K562 (cell line): ENCODE data around the gene NPB. TPM values are rescaled to one million over a fixed set of nuclear protein-coding genes. Genes with fewer than 3 reads are reported as not detected.

Experiments
- FIP1L1 ChIP-seq: fragments of 200-400 bp; formaldehyde crosslinking; IDR thresholded peaks from 2 replicates; pipeline ENCODE4 v1.6.1; 2018; ENCODE audit warnings: mild to moderate bottlenecking, low read depth, low read length; ENCODE audit not compliant: poor library complexity, severe bottlenecking
- GATA2 ChIP-seq: sonication (generic); formaldehyde crosslinking; IDR thresholded peaks from 2 replicates; pipeline ENCODE4 v1.4.0; 2020; ENCODE audit warnings: mild to moderate bottlenecking, missing genetic modification reagents
- HNRNPLL ChIP-seq: fragments of 200-400 bp; formaldehyde crosslinking; IDR thresholded peaks from 2 replicates; pipeline ENCODE4 v1.6.1; 2017; ENCODE audit warnings: low read length, low read depth, mild to moderate bottlenecking; ENCODE audit not compliant: poor library complexity, severe bottlenecking
- MYC ChIP-seq, 2 experiments: fragments of 250-450 bp in 1 of 2; sonication (Bioruptor Pico) in 1 of 2; IDR thresholded peaks; 2 replicates each; pipeline versions ENCODE4 v1.5.1 to v1.6.1; 2012 to 2021; ENCODE audit warnings: low read depth in 2 of 2, borderline replicate concordance in 1 of 2, improper control_type of control experiment in 1 of 2, low read length in 1 of 2, mild to moderate bottlenecking in 1 of 2, moderate library complexity in 1 of 2
- SMARCA4 ChIP-seq: fragments of 450-650 bp; IDR thresholded peaks from 2 replicates; pipeline ENCODE4 v1.6.1; 2016
- TAF7 ChIP-seq: fragments of 450-650 bp; IDR thresholded peaks from 2 replicates; pipeline ENCODE4 v1.6.1; 2016; ENCODE audit warnings: missing genetic modification characterization, missing compliant biosample characterization
- TCF7 ChIP-seq: sonication (generic); IDR thresholded peaks from 2 replicates; pipeline ENCODE4 v1.6.1; 2016; ENCODE audit warnings: antibody characterized with exemption, borderline replicate concordance
- USF1 ChIP-seq: sonication (generic); formaldehyde crosslinking; IDR thresholded peaks from 2 replicates; pipeline ENCODE4 v1.9.0; 2022; ENCODE audit warnings: mild to moderate bottlenecking, missing genetic modification reagents
- ZBTB33 ChIP-seq: sonication (generic); formaldehyde crosslinking; IDR thresholded peaks from 2 replicates; pipeline ENCODE4 v1.8.1; 2023; ENCODE audit warnings: mild to moderate bottlenecking, missing genetic modification reagents
- ZBTB9 ChIP-seq: fragments of 450-650 bp; formaldehyde crosslinking; IDR thresholded peaks from 2 replicates; pipeline ENCODE4 v1.4.0; 2020; ENCODE audit warnings: mild to moderate bottlenecking, moderate library complexity
- ZKSCAN8 ChIP-seq: fragments of 200-800 bp; sonication (Bioruptor generic); IDR thresholded peaks from 2 replicates; pipeline ENCODE4 v1.6.1; 2016; ENCODE audit warnings: missing genetic modification characterization, missing compliant biosample characterization
- ZNF780A ChIP-seq: fragments of 250-450 bp; sonication (Bioruptor Pico); IDR thresholded peaks from 2 replicates; pipeline ENCODE4 v1.5.0; 2021; ENCODE audit warnings: mild to moderate bottlenecking
- ZNF785 ChIP-seq: fragments of 250-450 bp; sonication (Bioruptor Pico); IDR thresholded peaks from 2 replicates; pipeline ENCODE4 v1.4.0; 2020; ENCODE audit warnings: mild to moderate bottlenecking
- polyA plus RNA-seq, 8 experiments: library from polyadenylated mRNA; depleted of rRNA in 4 of 8; stranded (reverse) in 5 of 8; unstranded in 3 of 8; fragments of >200 nt; fragmentation: Nextera tagmentation in 2 of 8; fragmentation: Illumina TruSeq in 1 of 8; extraction: Ambion mirVana in 2 of 8; extraction: Trizol in 1 of 8; gene quantifications; 2 replicates each; pipeline versions ENCODE4 v1.2.1 to v1.2.3, GENCODE V29; 2011 to 2014; ENCODE audit warnings: inconsistent platforms in 1 of 8, missing spikeins in 1 of 8
- total RNA-seq, 7 experiments: library from RNA; depleted of rRNA in 6 of 7; stranded (reverse); fragments of >200 nt in 6 of 7; fragmentation: Illumina TruSeq in 2 of 7; extraction: Trizol in 2 of 7; gene quantifications; 2 replicates each; pipeline versions ENCODE4 v1.2.1 to v1.2.3, GENCODE V29; 2011 to 2021; ENCODE audit warnings: low replicate concordance in 1 of 7

The NPB gene
- total and polyA plus RNA-seq, 9 of the 15 experiments (the other 6 are each of a cell fraction or from before 2014, with no cell fraction given) = 0.03 to 0.61 (median 0.14) TPM; not detected in 2

GRCh38 chr17:81940538-81941483 lies 38.8 kb downstream of the NPB start (continued):
- peak; percentile 34 for TF ChIP-seq ZBTB33 (CRISPR knock-in tag)
- no peak for TF ChIP-seq TCF7
- TF ChIP-seq SMARCA4 = no peak
- no peak for TF ChIP-seq ZNF780A (CRISPR knock-in tag)
- no peak for TF ChIP-seq ZNF785
- no peak for TF ChIP-seq GATA2 (CRISPR knock-in tag)
- peak; percentile 79; the same call in 1 of the 2 replicates for TF ChIP-seq ZBTB9 (CRISPR knock-in tag)
- TF ChIP-seq ZKSCAN8 (CRISPR knock-in tag) = no peak
- TF ChIP-seq FIP1L1 = peak; percentile 27
- TF ChIP-seq TAF7 (tag) = no peak
- TF ChIP-seq MYC (IDR thresholded peaks at IDR 0.05; ENCODE audit: low read depth, low read length) = no peak
- TF ChIP-seq MYC (CRISPR knock-in tag; IDR thresholded peaks at IDR 0.05; ENCODE audit: borderline replicate concordance, low read depth) = no peak
- no peak for TF ChIP-seq USF1 (CRISPR knock-in tag)
- no peak for TF ChIP-seq HNRNPLL
